Neural cell (in vitro differentiated cells): ENCODE results near the gene ZDHHC20. TPM values are rescaled to one million over a fixed set of nuclear protein-coding genes. Genes with fewer than 3 reads are reported as not detected.

ENCODE experiments used
- H2AFZ ChIP-seq: fragments of 200-600, 300-800 bp; sonication (generic), shearing (Covaris generic); 2 replicates; pipeline ENCODE4 v1.6.0; 2014; ENCODE audit warnings: low read depth, mild to moderate bottlenecking, antibody characterized with exemption, low read length, moderate library complexity
- H3F3A ChIP-seq: fragments of 200-600 bp; shearing (Covaris generic); 2 replicates; pipeline ENCODE4 v1.6.1; 2016; ENCODE audit warnings: mild to moderate bottlenecking, moderate library complexity, mixed read lengths, antibody characterized with exemption, low read length; ENCODE audit not compliant: insufficient read depth, poor library complexity, severe bottlenecking
- H3K27ac ChIP-seq: fragments of 200-600, 300-800 bp; sonication (generic), shearing (Covaris generic); 2 replicates; pipeline ENCODE4 v1.5.1; 2014; ENCODE audit warnings: mild to moderate bottlenecking, low read length, moderate library complexity
- H3K27me3 ChIP-seq: fragments of 300-800, 200-600 bp; sonication (generic), shearing (Covaris generic); 2 replicates; pipeline ENCODE4 v1.6.0; 2014; ENCODE audit warnings: mild to moderate bottlenecking, low read depth, low read length, moderate library complexity; ENCODE audit not compliant: insufficient read depth
- H3K36me3 ChIP-seq: fragments of 300-800, 200-600 bp; sonication (generic), shearing (Covaris generic); 2 replicates; pipeline ENCODE4 v1.5.1; 2014; ENCODE audit warnings: mild to moderate bottlenecking, antibody characterized with exemption, low read length, moderate library complexity; ENCODE audit not compliant: insufficient read depth
- H3K4me2 ChIP-seq: fragments of 300-800, 200-600 bp; sonication (generic), shearing (Covaris generic); 2 replicates; pipeline ENCODE4 v1.6.0; 2014; ENCODE audit warnings: mild to moderate bottlenecking, low read length
- H3K4me3 ChIP-seq: fragments of 300-800, 200-600 bp; sonication (generic), shearing (Covaris generic); 2 replicates; pipeline ENCODE4 v1.5.1; 2014; ENCODE audit warnings: mild to moderate bottlenecking, low read length, moderate library complexity
- H3K79me2 ChIP-seq: fragments of 200-600 bp; shearing (Covaris generic); replicated peaks from 2 replicates; pipeline ENCODE4 v1.6.0; 2014; ENCODE audit warnings: mild to moderate bottlenecking, low read length, moderate library complexity; ENCODE audit not compliant: insufficient read depth
- H3K9ac ChIP-seq: fragments of 300-800, 200-600 bp; sonication (generic), shearing (Covaris generic); 2 replicates; pipeline ENCODE4 v1.6.1; 2016; ENCODE audit warnings: mild to moderate bottlenecking, low read length, mixed read lengths
- H3K9me2 ChIP-seq: fragments of 200-600 bp; shearing (Covaris generic); 2 replicates; pipeline ENCODE4 v1.6.1; 2016; ENCODE audit warnings: mild to moderate bottlenecking, low read length, mixed read lengths; ENCODE audit not compliant: insufficient read depth
- H3K9me3 ChIP-seq: fragments of 200-600, 300-800 bp; sonication (generic), shearing (Covaris generic); 2 replicates; pipeline ENCODE4 v1.6.1; 2016; ENCODE audit warnings: mild to moderate bottlenecking, mixed run types, low read length, moderate library complexity, mixed read lengths
- H4K20me1 ChIP-seq: fragments of 200-600 bp; shearing (Covaris generic); 2 replicates; pipeline ENCODE4 v1.6.1; 2016; ENCODE audit warnings: mild to moderate bottlenecking, mixed run types; ENCODE audit not compliant: insufficient read depth
- EP300 ChIP-seq: fragments of 450-650 bp; conservative IDR thresholded peaks from 2 replicates; pipeline ENCODE4 v1.6.1; 2014; ENCODE audit warnings: antibody characterized with exemption, mild to moderate bottlenecking, moderate library complexity; ENCODE audit not compliant: poor library complexity, severe bottlenecking
- EZH2 ChIP-seq: fragments of 200-600, 300-800 bp; shearing (Covaris generic), sonication (generic); IDR thresholded peaks from 2 replicates; pipeline ENCODE4 v1.6.1; 2014; ENCODE audit warnings: antibody characterized with exemption, low read length, borderline replicate concordance, mild to moderate bottlenecking; ENCODE audit not compliant: insufficient read depth, poor library complexity, severe bottlenecking
- MXI1 ChIP-seq: fragments of 450-650 bp; conservative IDR thresholded peaks from 2 replicates; pipeline ENCODE4 v1.6.1; 2014; ENCODE audit warnings: antibody characterized with exemption, mild to moderate bottlenecking; ENCODE audit not compliant: poor library complexity, severe bottlenecking
- POLR2AphosphoS5 ChIP-seq: IDR thresholded peaks from 2 replicates; pipeline ENCODE4 v1.6.1; 2012
- RAD21 ChIP-seq: fragments of 450-650 bp; conservative IDR thresholded peaks from 2 replicates; pipeline ENCODE4 v1.6.1; 2014; ENCODE audit warnings: antibody characterized with exemption, mild to moderate bottlenecking, moderate library complexity
- REST ChIP-seq: IDR thresholded peaks from 2 replicates; pipeline ENCODE4 v1.6.1; 2012; ENCODE audit warnings: borderline replicate concordance
- SMC3 ChIP-seq: fragments of 450-650 bp; conservative IDR thresholded peaks from 2 replicates; pipeline ENCODE4 v1.6.1; 2014; ENCODE audit warnings: antibody characterized with exemption, mild to moderate bottlenecking, moderate library complexity; ENCODE audit not compliant: poor library complexity
- TAF1 ChIP-seq: IDR thresholded peaks from 2 replicates; pipeline ENCODE4 v1.6.1; 2012; ENCODE audit warnings: low read depth
- polyA plus RNA-seq: library from polyadenylated mRNA; depleted of rRNA; stranded (reverse); fragments of >200 nt; gene quantifications from 2 replicates; pipeline ENCODE4 v1.2.3, GENCODE V29; 2014
- TF ChIP-seq, protein P1 (sequence below): fragments of 450-650 bp; IDR thresholded peaks from 2 replicates; pipeline ENCODE4 v1.5.1; 2014; ENCODE audit warnings: antibody characterized with exemption, mild to moderate bottlenecking, moderate library complexity; ENCODE audit not compliant: poor library complexity, severe bottlenecking

The ZDHHC20 gene
- polyA plus RNA-seq, 1 donor from 2014 or later, result 43.3 TPM

GRCh38 chr13:21328201-21328600 lies 130.9 kb downstream of the ZDHHC20 start:
- no peaks in the 10 kb centered on the region for H3K9me2 ChIP-seq
- no peak overlapping the region for H3K4me2 ChIP-seq
- no peaks in the 10 kb centered on the region for H4K20me1 ChIP-seq
- H3K36me3 ChIP-seq, result no peaks in the 10 kb centered on the region
- TF ChIP-seq POLR2AphosphoS5 (no peak), REST (no peak), SMC3 (no peak), RAD21 (no peak), MXI1 (no peak), EP300 (no peak), EZH2 (no peak), TAF1 (no peak)
- TF ChIP-seq, protein P1, sequence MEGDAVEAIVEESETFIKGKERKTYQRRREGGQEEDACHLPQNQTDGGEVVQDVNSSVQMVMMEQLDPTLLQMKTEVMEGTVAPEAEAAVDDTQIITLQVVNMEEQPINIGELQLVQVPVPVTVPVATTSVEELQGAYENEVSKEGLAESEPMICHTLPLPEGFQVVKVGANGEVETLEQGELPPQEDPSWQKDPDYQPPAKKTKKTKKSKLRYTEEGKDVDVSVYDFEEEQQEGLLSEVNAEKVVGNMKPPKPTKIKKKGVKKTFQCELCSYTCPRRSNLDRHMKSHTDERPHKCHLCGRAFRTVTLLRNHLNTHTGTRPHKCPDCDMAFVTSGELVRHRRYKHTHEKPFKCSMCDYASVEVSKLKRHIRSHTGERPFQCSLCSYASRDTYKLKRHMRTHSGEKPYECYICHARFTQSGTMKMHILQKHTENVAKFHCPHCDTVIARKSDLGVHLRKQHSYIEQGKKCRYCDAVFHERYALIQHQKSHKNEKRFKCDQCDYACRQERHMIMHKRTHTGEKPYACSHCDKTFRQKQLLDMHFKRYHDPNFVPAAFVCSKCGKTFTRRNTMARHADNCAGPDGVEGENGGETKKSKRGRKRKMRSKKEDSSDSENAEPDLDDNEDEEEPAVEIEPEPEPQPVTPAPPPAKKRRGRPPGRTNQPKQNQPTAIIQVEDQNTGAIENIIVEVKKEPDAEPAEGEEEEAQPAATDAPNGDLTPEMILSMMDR, result no peak
- H3K9ac ChIP-seq, result no peak overlapping the region
- H3K4me3 ChIP-seq, result no peak overlapping the region
- H3K27me3 ChIP-seq, result peaks cover 15% of the 10 kb centered on the region
- no peaks in the 10 kb centered on the region for H3K9me3 ChIP-seq
- no peaks in the 10 kb centered on the region for H3K79me2 ChIP-seq
- H2AFZ ChIP-seq, result no peak overlapping the region
- H3K27ac ChIP-seq, result no peak overlapping the region
- no peaks in the 10 kb centered on the region for H3F3A ChIP-seq

- Histone ChIP-seq H3K4me2 (no peak overlapping the region), H3K79me2 (no peaks in the 10 kb centered on the region), H3K27me3 (peaks cover 15% of the 10 kb centered on the region), H3F3A (no peaks in the 10 kb centered on the region), H3K27ac (no peak overlapping the region), H3K9me2 (no peaks in the 10 kb centered on the region), H3K9ac (peak overlapping the region; percentile 36), H4K20me1 (no peaks in the 10 kb centered on the region), H3K9me3 (no peaks in the 10 kb centered on the region), H2AFZ (no peak overlapping the region), H3K36me3 (no peaks in the 10 kb centered on the region), H3K4me3 (peak overlapping the region; percentile 62)
- TF ChIP-seq MXI1 (peak; percentile 24), EZH2 (no peak)
Measured at GRCh38 chr13:21326155-21327031, 132.7 kb downstream of the ZDHHC20 start.
